ENCODE measurements around the gene PKDCC. TPM values are rescaled to one million over a fixed set of nuclear protein-coding genes. Genes with fewer than 3 reads are reported as not detected.

Gene PKDCC
- total RNA-seq, 6 experiments from 2014 or later, result not detected

GRCh38 chr2:42055573-42056514 is 8.0 kb downstream of the PKDCC start:
- Mint-ChIP-seq H3K36me3 (ENCODE audit: low read depth) (no peaks in the 10 kb centered on the region), H3K27me3 (ENCODE audit: insufficient read depth) (peaks cover 31% of the 10 kb centered on the region), H3K27ac (no peak overlapping the region), H3K4me3 (no peak overlapping the region), H3K9me3 (no peaks in the 10 kb centered on the region), H3K4me1 (ENCODE audit: low read depth) (no peaks in the 10 kb centered on the region)
- DNase-seq, result no peak
- no peak for TF ChIP-seq CTCF (IDR thresholded peaks at IDR 0.05)

GRCh38 chr2:42057159-42057901 is 9.5 kb downstream of the PKDCC start:
- no peaks in the 10 kb centered on the region for H3K4me1 Mint-ChIP-seq (ENCODE audit: low read depth)

GRCh38 chr2:42057902-42058450 is 10.2 kb downstream of the PKDCC start:
- Mint-ChIP-seq H3K4me1 (ENCODE audit: low read depth) (no peaks in the 10 kb centered on the region), H3K9me3 (no peaks in the 10 kb centered on the region), H3K27ac (no peak overlapping the region), H3K36me3 (ENCODE audit: low read depth) (no peaks in the 10 kb centered on the region), H3K27me3 (ENCODE audit: insufficient read depth) (peaks cover 37% of the 10 kb centered on the region), H3K4me3 (no peak overlapping the region)
- TF ChIP-seq CTCF (IDR thresholded peaks at IDR 0.05), result no peak
- DNase-seq, result no peak

More at GRCh38 chr2:42057159-42057901, 9.5 kb downstream of the PKDCC start:
- no peak for TF ChIP-seq CTCF (IDR thresholded peaks at IDR 0.05)
- no peak for DNase-seq
- Mint-ChIP-seq H3K27me3 (ENCODE audit: insufficient read depth) (peaks cover 36% of the 10 kb centered on the region), H3K9me3 (no peaks in the 10 kb centered on the region), H3K36me3 (ENCODE audit: low read depth) (no peaks in the 10 kb centered on the region), H3K4me3 (no peak overlapping the region), H3K27ac (no peak overlapping the region)

GRCh38 chr2:42059261-42059898 is 11.6 kb downstream of the PKDCC start:
- Mint-ChIP-seq H3K4me1 (ENCODE audit: low read depth) (peaks cover 13% of the 10 kb centered on the region), H3K27me3 (ENCODE audit: insufficient read depth) (peaks cover 44% of the 10 kb centered on the region), H3K9me3 (no peaks in the 10 kb centered on the region), H3K27ac (no peak overlapping the region), H3K4me3 (no peak overlapping the region), H3K36me3 (ENCODE audit: low read depth) (no peaks in the 10 kb centered on the region)
- DNase-seq, result no peak
- TF ChIP-seq CTCF (IDR thresholded peaks at IDR 0.05), result no peak

- no peak overlapping the region for H3K4me3 Mint-ChIP-seq
- no peak for TF ChIP-seq CTCF (IDR thresholded peaks at IDR 0.05)
- no peaks in the 10 kb centered on the region for H3K9me3 Mint-ChIP-seq
- no peak overlapping the region for H3K27ac Mint-ChIP-seq
- peaks cover 18% of the 10 kb centered on the region for H3K4me1 Mint-ChIP-seq (ENCODE audit: low read depth)
- DNase-seq, result no peak
- H3K36me3 Mint-ChIP-seq (ENCODE audit: low read depth), result no peaks in the 10 kb centered on the region
- H3K27me3 Mint-ChIP-seq (ENCODE audit: insufficient read depth), result peaks cover 43% of the 10 kb centered on the region
Observed at GRCh38 chr2:42060028-42060427, 12.2 kb downstream of the PKDCC start.

All from HFFc6 (cell line).